KG1 (cell line): Measurements from ENCODE around the gene EEPD1.

Experiments
- DNase-seq: peaks from one replicate; lab custom pipeline; 2025; lab: John Stamatoyannopoulos, UW

The EEPD1 gene

GRCh38 chr7:36154255-36155212 is 1.5 kb downstream of the EEPD1 start:
- no peak for DNase-seq

GRCh38 chr7:36155811-36156361 is 2.8 kb downstream of the EEPD1 start:
- DNase-seq = no peak

- DNase-seq = no peak
Observed at GRCh38 chr7:36157527-36158320, 4.7 kb downstream of the EEPD1 start.

GRCh38 chr7:36158321-36158605 is 5.2 kb downstream of the EEPD1 start:
- DNase-seq = no peak

GRCh38 chr7:36159618-36160017 is 6.6 kb downstream of the EEPD1 start:
- DNase-seq = no peak

GRCh38 chr7:36160313-36160712 is 7.3 kb downstream of the EEPD1 start:
- no peak for DNase-seq

- DNase-seq = no peak
Observed at GRCh38 chr7:36161996-36162395, 8.9 kb downstream of the EEPD1 start.

- DNase-seq = no peak
Observed at GRCh38 chr7:36165059-36165458, 12.0 kb downstream of the EEPD1 start.

GRCh38 chr7:36165802-36166201 is 12.7 kb downstream of the EEPD1 start:
- no peak for DNase-seq

- DNase-seq = no peak
Observed at GRCh38 chr7:36167403-36168050, 14.5 kb downstream of the EEPD1 start.

- no peak for DNase-seq
Observed at GRCh38 chr7:36171503-36171902, 18.4 kb downstream of the EEPD1 start.

- DNase-seq = no peak
Observed at GRCh38 chr7:36175886-36176285, 22.8 kb downstream of the EEPD1 start.

- DNase-seq = no peak
Observed at GRCh38 chr7:36176697-36177096, 23.6 kb downstream of the EEPD1 start.

GRCh38 chr7:36180121-36180520 is 27.1 kb downstream of the EEPD1 start:
- DNase-seq = no peak

- no peak for DNase-seq
Observed at GRCh38 chr7:36181668-36182067, 28.6 kb downstream of the EEPD1 start.

GRCh38 chr7:36182854-36183604 is 30.0 kb downstream of the EEPD1 start:
- DNase-seq = no peak

- no peak for DNase-seq
Observed at GRCh38 chr7:36185092-36185491, 32.0 kb downstream of the EEPD1 start.

- no peak for DNase-seq
Observed at GRCh38 chr7:36185756-36186155, 32.7 kb downstream of the EEPD1 start.

- DNase-seq = no peak
Observed at GRCh38 chr7:36186359-36187121, 33.5 kb downstream of the EEPD1 start.

GRCh38 chr7:36188266-36188665 is 35.2 kb downstream of the EEPD1 start:
- DNase-seq = no peak

GRCh38 chr7:36188906-36189305 is 35.9 kb downstream of the EEPD1 start:
- DNase-seq = no peak
